ENCODE data around the gene CCDC71.

Gene CCDC71

GRCh38 chr3:49165771-49166751, at the start of gene CCDC71:
Gene CCDC71, minus strand, starts transcription at chr3:49166331. Its CDS starts 2,123 bp downstream, at chr3:49164208.
- peak; percentile 28 for DNase-seq (ENCODE audit: low spot score)

DNA sequence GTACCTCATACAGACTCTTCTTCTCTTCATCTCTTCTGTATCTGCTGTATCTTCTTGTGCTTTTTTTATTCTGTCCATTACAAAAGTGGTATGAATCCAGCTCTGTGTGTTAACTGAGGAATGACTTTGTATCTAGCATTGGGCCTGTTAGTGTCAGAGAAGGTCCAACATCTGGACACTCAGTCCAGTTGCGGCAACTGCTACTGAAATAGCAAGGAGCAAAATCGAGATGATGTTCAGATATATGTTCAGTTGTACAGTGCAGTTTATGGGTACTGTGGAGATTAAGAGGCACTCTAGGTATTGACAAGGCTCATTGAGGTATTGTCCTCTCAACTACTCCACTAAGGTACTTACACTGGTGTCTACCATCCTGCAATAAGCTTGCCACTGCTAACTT, 47.9 kb upstream of the CCDC71 start:
- no peak for DNase-seq (ENCODE audit: low spot score)

DNA sequence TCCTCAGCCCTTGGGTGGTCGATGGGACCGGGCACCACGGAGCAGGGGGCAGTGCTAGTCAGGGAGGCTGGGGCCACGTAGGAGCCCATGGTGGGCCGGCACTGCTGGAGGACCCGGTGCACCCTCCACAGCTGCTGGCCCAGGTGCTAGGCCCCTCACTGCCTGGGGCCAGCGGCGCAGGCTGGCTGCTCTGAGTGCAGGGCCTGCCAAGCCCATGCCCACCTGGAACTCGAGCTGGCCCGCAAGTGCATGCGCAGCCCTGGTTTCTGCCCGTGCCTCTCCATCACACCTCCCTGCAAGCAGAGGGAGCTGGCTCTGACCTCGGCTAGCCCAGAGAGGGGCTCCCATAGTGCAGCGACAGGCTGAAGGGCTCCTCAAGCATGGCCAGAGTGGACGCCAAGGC, 47.4 kb upstream of the CCDC71 start:
- DNase-seq (ENCODE audit: low spot score): no peak

- DNase-seq (ENCODE audit: low spot score): no peak
Measured at GRCh38 chr3:49199900-49200281, 33.8 kb upstream of the CCDC71 start.

DNA sequence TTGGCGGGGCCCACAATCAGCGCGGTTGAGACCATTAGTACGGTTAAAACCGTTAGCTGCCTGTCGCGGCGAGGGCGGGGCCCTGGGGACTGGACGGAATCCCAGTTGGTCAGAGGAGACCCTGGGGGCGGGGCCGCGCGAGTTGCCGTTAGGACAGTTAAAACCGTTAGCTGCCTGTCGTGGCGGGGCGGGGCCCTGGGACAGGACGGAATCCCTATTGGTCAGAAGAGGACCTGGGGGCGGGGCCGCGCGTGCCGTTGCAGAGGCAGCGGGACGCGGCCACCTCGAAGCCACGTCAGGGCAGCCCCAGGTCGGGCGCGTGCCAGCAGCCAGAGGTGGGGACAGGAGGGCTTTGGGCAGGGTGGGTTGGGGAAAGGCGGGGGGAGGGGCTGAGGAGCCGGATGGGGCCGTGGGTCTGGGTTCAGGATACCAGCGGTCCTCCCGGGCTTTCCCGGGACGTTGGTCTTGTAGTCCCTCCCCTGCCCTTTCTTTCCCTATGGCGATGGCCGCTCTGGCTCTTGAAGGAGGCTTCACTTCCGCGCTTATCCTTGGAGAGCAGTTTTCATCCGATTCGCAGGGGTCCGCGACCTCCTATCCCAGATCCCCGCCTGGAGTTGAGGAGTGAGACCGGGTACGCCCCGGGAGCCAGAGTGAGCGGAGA, 33.2 kb upstream of the CCDC71 start:
- peak; percentile 11 for DNase-seq (ENCODE audit: low spot score)

- no peak for DNase-seq (ENCODE audit: low spot score)
Measured at GRCh38 chr3:49198611-49199230, 32.6 kb upstream of the CCDC71 start.

GRCh38 chr3:49198161-49198560, 32.0 kb upstream of the CCDC71 start:
- no peak for DNase-seq (ENCODE audit: low spot score)

DNA sequence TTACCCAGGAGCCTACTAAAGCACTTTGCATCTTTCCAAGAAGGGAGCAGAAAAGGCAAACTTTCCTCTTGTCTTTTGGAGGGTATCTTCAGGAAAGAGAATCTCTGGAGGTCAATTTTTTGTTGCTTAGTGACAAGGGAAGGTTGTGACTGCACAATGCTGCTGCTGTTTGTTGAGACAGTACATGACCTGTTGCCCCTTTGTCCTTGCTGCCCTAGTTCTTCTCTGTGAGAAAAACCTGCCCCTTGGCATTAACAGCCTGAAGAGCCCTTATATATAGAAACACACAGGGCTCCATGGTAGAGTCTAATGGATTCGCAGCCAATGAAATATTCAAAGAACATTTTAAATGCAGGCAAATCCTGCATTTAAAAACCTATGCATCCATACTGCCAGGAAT, 25.6 kb upstream of the CCDC71 start:
- no peak for DNase-seq (ENCODE audit: low spot score)

GRCh38 chr3:49183873-49184272, 17.7 kb upstream of the CCDC71 start:
- no peak for DNase-seq (ENCODE audit: low spot score)

DNA sequence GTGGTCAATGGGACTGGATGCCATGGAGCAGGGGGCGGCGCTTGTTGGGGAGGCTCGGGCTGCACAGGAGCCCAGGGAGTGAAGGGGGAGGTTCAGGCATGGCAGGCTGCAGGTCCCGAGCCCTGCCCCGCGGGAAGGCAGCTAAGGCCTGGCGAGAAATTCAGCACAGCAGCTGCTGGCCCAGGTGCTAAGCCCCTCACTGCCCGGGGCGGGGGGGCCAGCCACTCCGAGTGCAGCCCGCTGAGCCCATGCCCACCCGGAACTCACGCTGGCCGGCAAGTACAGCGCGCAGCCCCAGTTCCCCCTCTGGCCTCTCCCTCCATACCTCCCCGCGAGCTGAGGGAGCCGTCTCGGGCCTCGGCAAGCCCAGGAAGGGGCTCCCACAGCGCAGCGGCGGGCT, 16.6 kb upstream of the CCDC71 start:
- DNase-seq (ENCODE audit: low spot score): no peak

DNA sequence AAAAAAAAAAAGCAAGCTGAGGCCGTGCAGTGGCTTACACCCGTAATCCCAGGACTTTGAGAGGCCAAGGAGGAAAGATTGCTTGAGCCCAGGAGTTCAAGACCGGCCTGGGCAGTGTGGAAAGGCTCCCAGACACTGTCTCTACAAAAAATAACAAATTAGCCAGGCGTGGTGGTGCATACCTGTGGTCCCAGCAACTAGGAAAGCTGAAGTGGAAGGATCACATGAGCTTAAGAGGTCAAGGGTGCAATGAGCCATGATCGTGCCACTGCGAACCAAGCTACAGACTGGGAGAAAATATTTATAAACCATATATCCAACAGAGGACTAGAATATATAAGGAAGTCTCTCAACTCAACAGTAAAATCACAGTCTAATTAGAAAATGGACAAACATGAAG, 15.2 kb upstream of the CCDC71 start:
- DNase-seq (ENCODE audit: low spot score): no peak

DNA sequence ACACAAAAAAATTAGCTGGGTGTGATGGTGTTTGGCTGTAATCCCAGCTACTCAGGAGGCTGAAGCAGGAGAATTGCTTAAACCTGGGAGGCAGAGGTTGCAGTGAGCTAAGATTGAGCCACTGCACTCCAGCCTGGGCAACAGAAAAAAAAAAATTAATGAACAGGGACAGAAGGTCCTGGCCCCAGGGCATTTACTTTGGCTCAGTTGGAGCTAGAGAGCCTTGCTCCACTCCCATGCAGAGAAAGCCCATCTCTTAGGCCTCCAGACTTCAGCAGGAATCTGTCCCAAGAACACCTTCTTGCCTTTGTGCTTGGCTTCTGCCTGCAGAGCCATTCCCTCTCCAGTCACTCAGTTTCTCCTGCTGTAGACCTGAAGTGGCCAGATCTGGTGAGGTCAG, 14.0 kb upstream of the CCDC71 start:
- no peak for DNase-seq (ENCODE audit: low spot score)

- DNase-seq (ENCODE audit: low spot score): no peak
Measured at GRCh38 chr3:49177073-49177472, 10.9 kb upstream of the CCDC71 start.

GRCh38 chr3:49175530-49175929, 9.4 kb upstream of the CCDC71 start:
- no peak for DNase-seq (ENCODE audit: low spot score)

DNA sequence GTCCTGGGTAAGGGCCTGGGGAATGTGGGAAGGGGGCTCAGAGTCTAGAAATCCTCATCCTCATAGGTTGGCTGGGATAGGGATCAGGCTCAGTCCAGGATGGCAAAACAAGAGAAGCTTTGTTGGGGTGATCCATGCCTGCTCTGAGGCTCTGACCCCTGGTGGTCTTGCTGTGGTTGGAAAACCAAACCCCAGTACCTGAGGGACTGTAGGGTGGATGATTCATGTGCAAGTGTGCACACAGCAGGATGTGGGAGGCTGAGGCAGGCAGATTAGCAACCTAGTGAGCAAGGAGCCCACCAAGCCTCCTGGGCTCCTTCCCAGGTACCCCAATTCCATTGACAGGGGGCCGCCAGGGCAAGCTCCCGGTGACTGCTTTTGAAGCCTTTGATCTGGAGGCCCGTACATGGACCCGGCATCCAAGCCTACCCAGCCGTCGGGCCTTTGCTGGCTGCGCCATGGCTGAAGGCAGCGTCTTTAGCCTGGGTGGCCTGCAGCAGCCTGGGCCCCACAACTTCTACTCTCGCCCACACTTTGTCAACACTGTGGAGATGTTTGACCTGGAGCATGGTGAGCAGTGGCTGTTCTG, 8.4 kb upstream of the CCDC71 start:
- no peak for DNase-seq (ENCODE audit: low spot score)

DNA sequence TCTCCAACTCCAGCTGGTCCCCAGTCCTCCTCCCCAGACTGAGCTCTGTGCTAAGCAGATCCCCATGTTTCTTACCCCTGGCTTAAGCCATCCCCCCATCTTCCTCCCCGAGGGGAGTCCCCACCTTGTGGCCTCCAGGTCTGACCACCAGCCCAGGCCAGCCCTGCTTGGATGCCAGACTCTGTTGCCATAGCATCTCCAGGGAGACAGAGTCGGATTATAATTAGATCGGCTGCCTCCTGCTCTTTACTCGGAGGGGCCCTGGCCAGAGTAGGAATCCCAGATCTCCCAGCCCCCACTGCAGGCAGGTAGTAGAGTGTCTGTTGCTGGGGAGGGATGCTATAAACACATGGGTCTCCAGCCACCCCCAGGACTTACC, 7.7 kb upstream of the CCDC71 start:
- no peak for DNase-seq (ENCODE audit: low spot score)

DNA sequence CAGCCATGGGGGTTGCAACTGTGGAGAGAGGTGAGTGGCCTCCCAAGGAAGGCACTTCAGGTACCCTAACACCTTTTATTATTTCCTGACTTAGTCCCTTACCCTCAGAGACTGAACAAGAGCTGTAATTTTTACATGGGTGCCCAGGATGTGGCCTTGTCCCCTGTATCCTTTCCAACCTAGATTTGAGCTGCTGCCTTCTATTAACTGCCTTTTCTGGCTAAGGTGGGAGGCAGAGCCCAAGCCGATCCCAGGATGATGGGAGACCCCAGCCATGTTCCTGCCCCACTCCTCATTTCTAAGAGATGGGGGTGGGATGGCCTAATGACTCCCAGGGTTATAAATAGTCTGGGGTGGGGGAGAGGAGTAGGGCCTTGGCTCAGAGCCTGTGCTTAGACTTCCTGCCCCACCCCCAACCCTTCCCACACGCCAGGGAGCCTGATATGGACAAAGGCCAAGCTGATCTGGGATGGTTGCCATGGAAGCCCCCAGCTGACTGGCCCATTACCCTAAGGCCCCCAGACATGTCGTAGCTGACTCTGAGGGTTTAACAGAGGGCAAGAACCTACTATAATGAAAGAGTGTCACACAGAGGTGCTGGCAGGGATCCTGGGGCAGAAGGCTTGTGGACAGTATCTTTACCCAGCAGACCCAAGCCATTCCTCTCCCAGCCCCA, 7.1 kb upstream of the CCDC71 start:
- DNase-seq (ENCODE audit: low spot score): no peak

GRCh38 chr3:49172551-49173041, 6.5 kb upstream of the CCDC71 start:
- DNase-seq (ENCODE audit: low spot score): no peak

DNA sequence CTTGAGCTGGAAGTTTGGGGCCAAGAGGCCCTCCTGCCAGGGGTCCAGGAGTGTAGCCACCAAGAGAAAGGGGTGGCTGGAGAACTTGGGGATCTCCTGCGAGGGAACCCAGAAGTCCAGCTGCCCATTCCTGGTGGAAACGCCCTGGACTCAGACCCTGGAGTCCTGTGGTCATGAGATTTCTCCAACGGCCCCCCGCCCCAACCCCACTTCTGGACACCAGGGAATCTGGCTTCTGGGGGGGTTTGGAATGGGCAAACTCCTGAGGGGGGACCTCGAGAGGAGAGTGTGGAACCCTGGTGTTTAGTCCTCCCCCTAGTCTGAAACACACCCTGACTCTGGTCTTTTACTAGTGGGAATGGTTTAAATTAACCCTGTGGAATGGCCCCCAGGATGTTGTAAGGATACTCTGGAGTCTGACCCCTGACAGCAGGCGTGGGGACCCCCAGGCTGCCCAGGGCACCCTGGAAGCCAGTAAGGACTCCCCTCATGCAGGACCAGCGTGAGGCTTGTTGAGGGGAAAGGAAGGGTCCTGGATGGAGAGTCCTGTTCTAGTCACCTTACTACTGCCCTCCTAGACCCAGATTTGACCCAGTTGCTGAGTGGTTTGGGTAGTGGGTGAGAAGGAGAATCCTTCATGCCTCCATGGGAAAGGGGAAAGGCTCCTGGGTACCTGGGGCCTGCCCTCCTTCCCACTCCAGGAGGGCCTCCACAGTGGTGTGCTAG, 5.8 kb upstream of the CCDC71 start:
- no peak for DNase-seq (ENCODE audit: low spot score)

DNA sequence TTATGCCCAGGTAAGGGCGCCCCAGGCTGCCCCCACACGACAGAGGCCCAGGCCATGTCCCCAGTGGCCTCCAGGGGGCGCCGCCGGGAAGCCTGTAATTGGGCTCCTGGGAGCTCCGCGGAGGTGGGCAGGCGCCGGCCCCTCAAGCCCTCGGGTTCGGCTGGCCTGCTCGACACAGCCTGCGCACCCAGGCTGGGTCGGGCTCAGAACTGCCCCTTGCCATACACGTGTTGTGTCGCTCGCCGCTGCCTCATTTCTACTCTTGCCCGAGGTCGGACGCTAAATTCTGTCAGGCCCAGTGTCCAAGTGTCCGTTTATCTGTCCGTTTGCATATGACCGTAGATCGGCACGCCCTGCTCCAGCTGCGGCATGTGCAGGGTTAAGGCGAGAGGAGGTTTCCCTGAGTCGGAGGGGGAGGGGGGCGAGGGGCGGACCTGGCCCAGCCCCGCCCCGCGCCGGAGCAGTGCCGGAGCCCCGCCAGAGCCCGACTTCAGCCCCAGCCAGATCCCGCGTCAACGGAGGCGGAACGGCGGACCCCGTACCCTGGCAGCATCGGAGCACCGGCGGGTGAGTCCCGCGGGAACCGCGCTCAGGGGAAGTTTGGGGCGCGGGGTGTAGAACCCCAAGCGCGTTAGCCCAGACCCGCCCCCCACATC, 5.1 kb upstream of the CCDC71 start, which contains the start of gene KLHDC8B:
Gene KLHDC8B, plus strand, starts transcription at position 480 of the 656 bp plus-strand sequence. CDS start 1,172 bp downstream, outside the sequence.
- DNase-seq (ENCODE audit: low spot score): peak; percentile 41
